ENCODE measurements around the gene ASAP2.
"Not testable (repeated sequence)": the region's sequence is repeated elsewhere in the genome, so short reads cannot be mapped to it uniquely, and the experiment has no call there.

Gene ASAP2

GRCh38 chr2:9388950-9389911 is 182.6 kb downstream of the ASAP2 start:
- DNase-seq, result no peak

GRCh38 chr2:9390151-9390850 is 183.7 kb downstream of the ASAP2 start:
- DNase-seq, result peak in 1 of 2 donors; percentile 20

- no peak for DNase-seq
Measured at GRCh38 chr2:9390991-9391390, 184.4 kb downstream of the ASAP2 start.

GRCh38 chr2:9391961-9392720 is 185.5 kb downstream of the ASAP2 start:
- no peak for DNase-seq

GRCh38 chr2:9392898-9393765 is 186.5 kb downstream of the ASAP2 start:
- no peak for DNase-seq

GRCh38 chr2:9394816-9395215 is 188.2 kb downstream of the ASAP2 start:
- DNase-seq, result no peak

GRCh38 chr2:9397201-9397600 is 190.6 kb downstream of the ASAP2 start:
- DNase-seq, result no peak

- DNase-seq, result not testable (repeated sequence)
Measured at GRCh38 chr2:9398251-9398650, 191.6 kb downstream of the ASAP2 start.

- no peak for DNase-seq
Measured at GRCh38 chr2:9398881-9399780, 192.5 kb downstream of the ASAP2 start.

- DNase-seq, result no peak
Measured at GRCh38 chr2:9400268-9401058, 193.9 kb downstream of the ASAP2 start.

- DNase-seq, result no peak
Measured at GRCh38 chr2:9401059-9401547, 194.5 kb downstream of the ASAP2 start.

- peak in 1 of 2 donors; percentile 50 for DNase-seq
Measured at GRCh38 chr2:9401646-9402371, 195.2 kb downstream of the ASAP2 start.

- DNase-seq, result no peak
Measured at GRCh38 chr2:9403924-9404323, 197.3 kb downstream of the ASAP2 start.

- DNase-seq, result no peak
Measured at GRCh38 chr2:9404451-9404850, 197.8 kb downstream of the ASAP2 start.

- no peak for DNase-seq
Measured at GRCh38 chr2:9405636-9406035, 199.0 kb downstream of the ASAP2 start.

- DNase-seq, result no peak
Measured at GRCh38 chr2:9406529-9407362, 200.1 kb downstream of the ASAP2 start.

- no peak for DNase-seq
Measured at GRCh38 chr2:9407363-9407811, 200.8 kb downstream of the ASAP2 start.

GRCh38 chr2:9408641-9409151 is 202.1 kb downstream of the ASAP2 start:
- DNase-seq, result peak; percentile 51 to 81
